NCI-H1105 (cell line): ENCODE measurements around the gene CHRNE.
A peak's percentile ranks its signal among the peaks of the same experiment; 100 is the strongest.
"Not testable (repeated sequence)": the region's sequence is repeated elsewhere in the genome, so short reads cannot be mapped to it uniquely, and the experiment has no call there.

Source experiments
- DNase-seq: peaks from one replicate; lab custom pipeline; 2025; lab: John Stamatoyannopoulos, UW

CHRNE gene

DNA sequence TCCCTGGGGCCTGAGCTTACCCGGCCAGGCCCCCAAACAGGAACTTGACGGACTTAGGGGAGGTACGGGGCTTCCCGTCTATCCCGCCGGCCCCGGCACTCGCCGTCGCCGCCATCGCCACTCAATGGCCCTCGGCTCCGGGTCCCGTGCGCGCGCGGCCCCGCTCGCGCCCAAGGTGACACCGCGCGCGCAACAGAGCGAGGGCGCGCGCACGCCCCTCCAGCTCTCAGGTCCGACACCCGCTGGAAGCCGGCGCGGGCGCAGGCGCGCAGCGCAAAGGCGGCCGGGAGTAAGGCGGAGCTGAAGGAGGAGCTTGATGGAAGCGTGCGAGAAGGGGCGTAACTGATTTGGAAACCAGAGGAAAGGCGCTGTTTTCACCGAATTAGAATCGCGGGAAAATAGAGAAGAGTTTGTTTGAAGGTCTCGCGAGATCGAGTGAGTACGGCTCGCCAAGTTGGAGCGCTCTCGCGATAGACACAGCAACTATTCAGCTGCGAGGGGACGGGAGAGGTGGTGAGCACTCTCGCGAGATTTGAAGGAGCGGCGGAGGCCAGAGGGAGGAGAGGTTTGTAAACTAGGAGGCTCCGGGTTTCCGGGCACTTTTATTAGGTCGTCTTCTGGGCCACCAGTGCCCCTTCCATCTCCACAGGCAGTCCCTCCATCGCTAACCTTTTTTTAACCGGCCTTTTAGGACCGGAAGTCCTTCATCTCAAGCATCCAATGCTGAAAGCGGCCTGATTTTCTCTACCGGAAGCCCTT, 37.1 kb upstream of the CHRNE start, which contains the start of the genes RNF167 and SLC25A11:
TSS of gene RNF167 (plus strand) at position 473 of the 759 bp plus-strand sequence. CDS start 642 bp downstream, outside the sequence.
TSS of gene SLC25A11 (minus strand) at position 251 of the 759 bp plus-strand sequence. CDS start at position 115, 136 bp downstream.
- peak; percentile 99 for DNase-seq

DNA sequence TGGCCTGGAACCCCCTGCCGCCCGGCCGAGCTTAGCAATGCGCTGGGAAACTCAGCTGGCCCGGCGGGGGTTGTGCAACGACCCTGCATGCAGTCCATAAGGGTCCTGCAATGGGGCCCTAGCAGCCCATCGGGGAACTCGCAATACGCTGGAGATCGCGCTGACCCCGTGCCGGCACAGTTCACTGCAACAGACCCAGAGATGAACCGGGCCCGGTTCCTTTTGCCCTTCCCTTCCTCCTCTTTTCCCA, 36.6 kb upstream of the CHRNE start:
- DNase-seq = no peak

DNA sequence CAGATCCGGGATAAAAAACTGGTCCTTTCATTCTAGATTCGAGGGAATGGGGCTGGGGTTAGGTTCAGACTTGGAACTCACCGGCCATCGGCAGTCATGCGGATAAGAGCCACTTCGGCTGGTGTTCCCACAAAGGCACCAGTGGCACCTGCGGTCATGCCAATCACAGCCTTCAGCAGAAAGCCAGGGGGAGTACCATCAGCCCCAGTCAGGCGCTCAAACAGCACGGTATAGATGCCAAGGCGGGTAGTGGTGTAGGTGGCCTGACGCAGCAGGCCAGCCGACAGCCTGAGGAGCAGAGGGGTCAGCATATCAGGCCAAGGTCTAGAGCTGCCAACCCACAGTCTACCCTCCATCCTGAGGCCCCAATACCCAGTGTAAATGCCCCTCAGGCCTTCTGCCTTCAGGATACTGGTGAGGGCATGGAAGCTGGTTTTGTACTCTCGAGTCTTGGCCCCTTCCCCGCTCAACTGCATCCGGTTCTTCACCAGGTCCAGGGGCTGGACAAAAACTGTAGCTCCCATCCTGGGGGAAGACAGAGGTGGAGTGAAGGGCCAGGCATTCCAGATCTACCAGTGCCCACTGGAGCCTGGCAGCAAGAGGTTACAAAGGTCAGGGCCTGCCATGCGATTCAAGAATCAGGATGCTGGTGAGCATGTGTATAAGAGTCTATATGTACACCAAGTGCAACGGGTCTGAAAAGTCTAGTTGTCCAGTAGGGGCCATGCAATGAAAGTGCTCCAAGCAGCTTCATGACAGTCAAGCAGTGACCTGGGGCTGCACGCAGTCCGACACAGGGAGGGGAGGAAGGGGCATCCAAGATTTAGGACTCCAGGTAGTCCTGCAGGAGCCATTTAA, 36.0 kb upstream of the CHRNE start:
- DNase-seq = no peak

DNA sequence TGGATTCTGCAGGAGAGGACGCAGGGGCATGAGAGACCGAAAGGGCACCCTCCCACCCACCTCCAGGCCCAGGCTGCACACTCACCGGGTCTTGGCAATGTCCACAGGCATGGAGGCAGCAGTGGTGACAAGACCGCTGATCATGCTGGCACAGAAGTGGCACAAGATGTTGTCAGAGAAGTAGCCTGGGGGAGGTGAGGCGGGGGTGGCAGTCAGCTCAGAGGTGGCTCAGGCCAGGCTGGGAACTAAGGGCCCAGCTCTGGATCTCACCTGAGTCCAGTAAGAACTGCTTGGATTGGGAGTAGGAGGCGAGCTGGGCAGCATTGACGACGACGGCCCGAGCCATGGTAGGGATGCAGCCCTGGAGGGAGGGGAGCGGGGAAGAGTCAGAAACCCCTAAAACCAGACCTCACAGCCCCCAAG, 35.2 kb upstream of the CHRNE start:
- no peak for DNase-seq

DNA sequence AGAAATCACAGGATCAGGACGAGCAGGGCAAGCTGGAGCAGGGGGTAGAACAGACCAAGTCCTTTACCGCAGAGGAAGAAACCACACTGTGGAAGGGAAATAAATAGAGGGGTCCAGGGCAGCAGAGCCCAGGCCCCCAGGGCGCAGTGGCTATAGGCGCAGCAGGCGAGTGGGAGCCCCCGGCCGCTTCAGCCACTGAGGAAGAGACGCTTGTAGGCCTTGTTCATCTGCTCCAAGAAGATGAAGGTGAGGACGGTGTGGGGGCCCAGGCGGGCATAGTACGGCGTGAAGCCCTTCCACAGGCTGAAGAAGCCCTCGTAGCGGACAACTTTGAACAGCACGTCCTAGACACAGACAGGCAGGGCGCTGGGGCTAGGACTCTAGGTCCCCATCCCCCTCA, 34.7 kb upstream of the CHRNE start:
- DNase-seq = no peak

DNA sequence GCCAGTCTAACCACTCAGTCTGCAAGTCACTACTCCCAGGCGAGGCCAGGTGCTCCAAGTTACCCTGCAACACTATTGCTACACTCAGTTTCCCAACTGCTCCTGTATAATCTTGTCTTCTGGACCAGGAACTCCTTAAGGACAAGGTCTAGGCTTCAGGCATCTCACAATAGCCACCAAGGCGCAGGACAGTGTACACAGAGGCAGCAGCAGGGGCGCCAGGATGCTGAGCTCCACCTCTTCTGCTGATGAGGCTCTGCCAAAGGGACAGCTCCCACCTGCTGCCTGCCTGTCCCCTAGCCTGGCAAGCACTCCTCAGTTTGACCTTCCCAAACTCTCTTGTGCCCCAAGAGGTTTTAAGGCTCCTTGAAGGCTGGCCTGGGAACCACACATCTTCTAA, 33.5 kb upstream of the CHRNE start:
- DNase-seq = no peak

DNA sequence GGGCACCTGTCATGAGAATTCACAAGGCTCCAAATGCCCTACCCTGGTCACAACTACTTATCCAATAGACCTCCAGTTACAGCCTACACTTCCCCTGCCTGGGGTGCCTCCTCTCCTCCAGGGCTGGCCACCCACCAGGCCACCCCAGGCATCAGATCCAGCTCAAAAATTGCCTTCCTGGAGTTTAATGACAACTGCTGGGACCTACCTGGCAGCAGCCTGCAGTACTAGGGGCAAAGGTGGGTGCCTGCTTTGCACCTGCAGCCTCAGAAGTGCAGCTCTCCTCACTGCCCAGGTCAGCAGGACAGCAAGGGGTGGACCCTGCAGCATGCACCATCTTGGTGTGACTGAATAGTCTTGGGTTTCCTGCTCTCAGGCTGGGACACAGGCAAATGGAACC, 32.8 kb upstream of the CHRNE start:
- no peak for DNase-seq

DNA sequence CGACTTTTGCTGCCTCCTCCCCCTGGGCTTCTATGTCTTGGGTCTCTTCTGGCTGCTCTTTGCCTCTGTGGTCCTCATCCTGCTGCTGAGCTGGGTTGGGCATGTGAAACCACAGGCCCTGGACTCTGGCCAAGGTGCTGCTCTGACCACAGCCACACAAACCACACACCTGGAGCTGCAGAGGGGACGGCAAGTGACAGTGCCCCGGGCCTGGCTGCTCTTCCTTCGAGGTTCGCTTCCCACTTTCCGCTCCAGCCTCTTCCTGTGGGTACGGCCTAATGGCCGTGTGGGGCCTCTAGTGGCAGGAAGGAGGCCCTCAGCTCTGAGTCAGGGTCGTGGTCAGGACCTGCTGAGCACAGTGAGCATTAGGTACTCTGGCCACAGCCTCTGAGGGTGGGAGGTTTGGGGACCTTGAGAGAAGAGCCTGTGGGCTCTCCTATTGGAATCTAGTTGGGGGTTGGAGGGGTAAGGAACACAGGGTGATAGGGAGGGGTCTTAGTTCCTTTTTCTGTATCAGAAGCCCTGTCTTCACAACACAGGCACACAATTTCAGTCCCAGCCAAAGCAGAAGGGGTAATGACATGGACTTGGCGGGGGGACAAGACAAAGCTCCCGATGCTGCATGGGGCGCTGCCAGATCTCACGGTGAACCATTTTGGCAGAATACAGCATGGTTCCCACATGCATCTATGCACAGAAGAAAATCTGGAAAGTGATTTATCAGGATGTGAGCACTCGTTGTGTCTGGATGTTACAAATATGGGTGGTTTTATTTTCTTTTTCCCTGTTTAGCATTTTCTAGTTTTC, 31.5 kb upstream of the CHRNE start:
- peak; percentile 19 for DNase-seq

DNA sequence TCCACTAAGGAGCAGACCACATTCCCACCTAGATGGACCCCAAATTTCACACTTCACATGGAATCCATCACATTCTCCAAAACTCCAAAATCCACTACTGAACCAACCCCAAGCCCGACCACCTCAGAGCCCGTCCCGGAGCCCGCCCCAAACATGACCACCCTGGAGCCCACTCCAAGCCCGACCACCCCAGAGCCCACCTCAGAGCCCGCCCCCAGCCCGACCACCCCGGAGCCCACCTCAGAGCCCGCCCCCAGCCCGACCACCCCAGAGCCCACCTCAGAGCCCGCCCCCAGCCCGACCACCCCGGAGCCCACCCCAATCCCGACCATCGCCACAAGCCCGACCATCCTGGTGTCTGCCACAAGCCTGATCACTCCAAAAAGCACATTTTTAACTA, 30.7 kb upstream of the CHRNE start:
- DNase-seq = no peak

DNA sequence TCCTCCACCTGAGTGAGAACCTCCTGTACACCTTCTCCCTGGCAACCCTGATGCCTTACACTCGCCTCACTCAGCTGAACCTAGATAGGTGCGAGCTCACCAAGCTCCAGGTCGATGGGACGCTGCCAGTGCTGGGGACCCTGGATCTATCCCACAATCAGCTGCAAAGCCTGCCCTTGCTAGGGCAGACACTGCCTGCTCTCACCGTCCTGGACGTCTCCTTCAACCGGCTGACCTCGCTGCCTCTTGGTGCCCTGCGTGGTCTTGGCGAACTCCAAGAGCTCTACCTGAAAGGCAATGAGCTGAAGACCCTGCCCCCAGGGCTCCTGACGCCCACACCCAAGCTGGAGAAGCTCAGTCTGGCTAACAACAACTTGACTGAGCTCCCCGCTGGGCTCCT, 29.9 kb upstream of the CHRNE start:
- no peak for DNase-seq

DNA sequence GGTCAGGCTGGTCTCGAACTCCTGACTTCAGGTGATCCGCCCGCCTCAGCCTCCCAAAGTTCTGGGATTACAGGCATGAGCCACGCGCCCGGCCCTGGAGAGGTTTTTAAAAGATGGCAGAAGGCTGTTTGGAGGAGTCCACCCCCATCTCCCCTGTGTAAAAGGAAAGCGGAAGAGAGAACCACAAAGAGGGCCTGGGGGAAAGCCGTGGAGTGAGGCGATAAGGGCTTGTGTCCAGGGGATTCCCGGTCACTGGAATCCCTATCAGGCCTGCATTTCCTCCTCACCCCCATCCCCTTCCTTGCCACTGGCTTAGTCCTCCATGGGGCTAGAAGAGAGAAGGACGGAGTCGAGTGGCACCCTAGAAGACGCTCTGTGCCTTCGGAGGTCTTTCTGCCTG, 29.1 kb upstream of the CHRNE start, which contains the start of gene GP1BA:
TSS of gene GP1BA (plus strand) at position 315 of the 400 bp plus-strand sequence. CDS start 328 bp downstream, outside the sequence.
- no peak for DNase-seq

DNA sequence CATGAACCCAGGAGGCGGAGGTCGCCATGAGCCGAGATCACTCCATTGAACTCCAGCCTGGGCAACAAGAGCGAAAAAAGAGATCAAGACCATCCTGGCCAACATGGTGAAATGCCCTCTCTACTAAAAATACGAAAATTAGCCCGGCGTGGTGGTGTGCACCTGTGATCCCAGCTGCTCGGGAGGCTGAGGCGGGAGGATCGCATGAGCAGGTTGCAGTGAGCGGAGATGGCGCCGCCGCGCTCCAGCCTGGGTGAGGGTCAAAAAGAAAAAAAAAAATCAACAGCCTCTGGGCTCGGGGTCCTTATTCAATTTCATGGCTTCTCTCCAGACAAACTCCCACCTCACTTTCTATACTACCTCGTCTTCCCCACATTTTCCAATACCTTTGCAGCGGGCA, 26.0 kb upstream of the CHRNE start:
- no peak for DNase-seq

DNA sequence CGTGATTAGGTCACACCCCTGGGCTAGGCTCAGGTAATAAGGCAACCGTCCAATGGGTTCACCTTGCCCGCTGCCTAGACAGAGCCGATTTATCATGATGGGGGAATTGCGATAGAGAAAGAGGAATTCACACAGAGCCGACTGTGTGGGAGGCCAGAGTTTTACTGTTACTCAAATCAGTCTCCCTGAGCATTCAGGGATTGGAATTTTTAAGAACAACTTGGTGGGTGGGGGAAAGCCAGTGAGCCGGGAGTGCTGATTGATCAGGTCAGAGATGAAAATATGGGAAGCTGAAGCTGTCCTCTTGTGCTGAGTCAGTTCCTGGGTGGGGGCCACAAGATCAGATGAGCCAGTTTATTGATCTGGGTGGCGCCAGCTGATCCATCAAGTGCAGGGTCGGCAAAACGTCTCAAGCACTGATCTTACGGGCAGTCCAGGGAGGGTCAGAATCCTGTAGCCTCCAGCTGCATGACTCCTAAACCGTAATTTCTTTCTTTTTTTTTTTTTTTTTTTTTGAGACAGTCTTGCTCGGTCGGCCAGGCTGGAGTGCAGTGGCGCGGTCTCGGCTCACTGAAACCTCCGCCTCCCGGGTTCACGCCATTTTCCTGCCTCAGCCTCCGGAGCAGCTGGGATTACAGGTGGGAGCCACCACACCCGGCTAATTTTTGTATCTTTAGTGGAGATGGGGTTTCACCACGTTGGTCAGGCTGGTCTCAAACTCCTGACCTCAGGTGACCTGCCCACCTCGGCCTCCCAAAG, 23.9 kb upstream of the CHRNE start:
- DNase-seq = not testable (repeated sequence)

DNA sequence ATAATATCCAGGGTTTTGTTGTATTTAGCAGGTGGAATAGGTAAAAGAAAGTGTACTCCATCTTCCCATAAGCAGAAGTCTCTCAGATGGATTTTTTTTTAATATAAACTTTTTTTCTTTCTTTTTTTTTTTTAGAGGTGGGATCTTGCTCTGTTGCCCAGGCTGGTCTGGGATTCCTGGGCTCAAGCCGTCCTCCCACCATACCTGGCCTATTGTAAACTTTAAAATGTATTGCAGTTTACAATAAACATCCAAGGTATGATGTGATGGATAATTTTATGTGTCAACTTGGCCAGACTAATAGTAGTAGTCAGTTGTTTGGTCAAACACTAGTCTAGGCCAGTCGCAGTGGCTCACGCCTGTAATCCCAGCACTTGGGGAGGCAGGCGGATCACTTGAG, 18.4 kb upstream of the CHRNE start:
- DNase-seq = no peak

DNA sequence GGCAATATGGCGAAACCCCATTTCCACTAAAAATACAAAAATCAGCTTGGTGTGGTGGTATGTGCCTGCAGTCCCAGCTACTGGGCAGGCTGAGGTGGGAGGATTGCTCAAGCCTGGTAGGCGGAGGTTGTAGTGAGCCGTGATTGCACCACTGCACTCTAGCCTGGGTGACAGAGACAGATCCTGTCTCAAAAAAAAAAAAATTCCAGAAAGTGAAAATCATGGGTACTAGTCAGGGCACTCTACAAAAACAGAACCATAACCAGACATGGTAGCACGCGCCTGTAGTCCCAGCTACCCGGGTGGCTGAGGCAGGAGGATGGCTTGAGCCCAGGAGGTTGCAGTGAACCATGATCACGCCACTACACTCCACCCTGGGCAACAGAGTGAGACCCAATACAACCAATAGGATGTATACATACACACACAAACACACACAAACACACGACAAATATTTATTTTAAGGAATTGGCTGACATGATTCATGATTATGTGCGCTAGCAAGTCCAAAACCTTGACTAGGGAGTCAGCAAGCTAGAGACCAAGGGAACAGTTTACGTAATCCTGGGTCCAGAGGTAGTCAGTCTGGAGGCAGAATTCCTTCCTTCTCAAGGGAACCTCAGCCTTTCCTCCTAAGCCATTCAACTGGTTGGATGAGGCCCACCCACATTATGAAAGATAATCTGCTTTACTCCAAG, 17.6 kb upstream of the CHRNE start:
- DNase-seq = no peak

DNA sequence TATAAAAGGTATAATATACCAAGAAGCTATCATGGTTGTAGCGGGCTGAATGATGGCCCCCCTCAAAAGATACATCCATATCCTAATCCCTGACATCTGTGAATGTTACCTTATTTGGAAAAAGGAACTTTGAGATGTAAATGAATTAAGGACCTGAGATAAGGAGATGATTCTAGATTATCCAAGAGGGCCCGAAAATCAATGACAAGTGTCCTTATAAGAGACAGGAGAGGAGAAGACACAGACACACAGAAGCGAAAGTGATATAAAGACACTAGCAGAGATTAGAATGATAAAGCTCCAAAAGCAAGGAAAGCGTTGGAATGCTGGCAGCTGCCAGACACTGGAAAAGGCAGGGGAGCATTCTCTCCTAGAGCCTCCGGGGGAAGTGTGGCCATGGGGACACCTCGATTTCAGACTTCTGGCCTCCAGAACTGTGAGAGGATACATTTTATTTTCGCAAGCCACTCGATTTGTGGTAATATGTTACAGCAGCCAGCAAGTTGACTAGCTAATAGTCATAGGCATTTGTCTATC, 16.7 kb upstream of the CHRNE start:
- DNase-seq = no peak

DNA sequence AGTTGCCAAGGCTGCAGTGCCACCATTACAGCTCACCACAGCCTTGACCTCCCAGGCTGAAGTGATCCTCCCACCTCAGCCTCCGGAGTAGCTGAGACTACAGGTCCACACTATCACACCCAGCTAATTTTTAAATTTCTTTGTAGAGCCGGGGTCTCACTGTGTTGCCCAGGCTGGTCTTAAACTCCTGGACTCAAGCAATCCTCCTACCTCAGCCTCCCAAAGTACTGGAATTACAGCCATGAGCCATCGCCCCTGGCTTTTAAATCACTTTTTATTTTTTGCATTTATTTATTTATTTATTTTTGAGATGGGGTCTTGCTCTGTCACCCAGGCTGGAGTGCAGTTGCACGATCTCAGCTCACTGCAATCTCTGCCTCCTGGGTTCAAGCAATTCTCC, 11.7 kb upstream of the CHRNE start:
- DNase-seq = not testable (repeated sequence)

DNA sequence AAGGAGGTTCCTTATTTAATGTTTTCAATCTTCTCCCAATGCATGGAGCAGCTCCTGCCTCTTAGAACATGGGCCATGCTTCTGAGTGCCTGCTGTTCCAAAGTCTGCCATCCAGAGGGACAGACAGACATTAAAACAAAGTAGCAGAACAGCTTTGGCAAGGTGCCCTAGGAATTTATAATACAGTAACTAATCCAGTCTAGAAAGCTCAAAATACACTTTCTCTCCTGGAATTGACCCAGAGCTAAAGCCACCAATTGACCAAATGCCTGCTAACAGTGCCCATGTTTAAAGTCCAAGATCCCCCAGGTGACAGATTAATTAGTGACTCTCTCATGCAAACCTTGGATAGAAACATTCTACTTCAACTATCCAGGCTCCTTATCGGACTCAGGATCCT, 11.1 kb upstream of the CHRNE start:
- DNase-seq = no peak

DNA sequence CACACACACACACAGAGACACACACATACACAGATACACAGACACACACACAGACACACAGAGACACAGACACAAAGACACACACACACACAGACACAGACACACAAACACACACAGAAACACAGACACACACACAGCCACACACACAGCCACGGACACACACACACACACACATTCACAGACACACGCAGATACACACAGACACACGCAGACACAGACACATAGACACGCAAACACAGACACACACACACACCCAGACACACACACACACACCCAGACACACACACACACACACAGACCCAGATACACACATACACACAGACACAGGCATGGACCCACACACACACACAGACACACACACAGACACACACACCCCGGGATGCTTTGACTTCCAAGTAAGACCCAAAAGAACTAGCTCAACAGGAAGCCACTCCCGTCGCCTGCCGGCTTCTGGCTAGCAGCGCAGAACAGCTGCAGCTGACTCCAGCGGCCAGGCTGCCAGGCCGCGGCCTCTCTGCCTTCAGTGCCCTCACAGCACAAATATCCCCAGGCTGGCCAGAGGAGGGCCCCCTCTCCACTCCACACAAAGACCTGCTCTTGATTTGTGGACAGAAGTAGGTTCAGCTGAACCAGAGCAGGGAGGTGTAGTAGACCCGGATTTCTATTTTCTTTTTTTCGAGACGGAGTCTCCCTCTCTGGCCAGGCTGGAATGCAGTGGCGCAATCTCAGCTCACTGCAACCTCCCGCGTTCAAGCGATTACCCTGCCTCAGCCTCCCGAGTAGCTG, 6.0 kb upstream of the CHRNE start:
- DNase-seq = peak; percentile 52

DNA sequence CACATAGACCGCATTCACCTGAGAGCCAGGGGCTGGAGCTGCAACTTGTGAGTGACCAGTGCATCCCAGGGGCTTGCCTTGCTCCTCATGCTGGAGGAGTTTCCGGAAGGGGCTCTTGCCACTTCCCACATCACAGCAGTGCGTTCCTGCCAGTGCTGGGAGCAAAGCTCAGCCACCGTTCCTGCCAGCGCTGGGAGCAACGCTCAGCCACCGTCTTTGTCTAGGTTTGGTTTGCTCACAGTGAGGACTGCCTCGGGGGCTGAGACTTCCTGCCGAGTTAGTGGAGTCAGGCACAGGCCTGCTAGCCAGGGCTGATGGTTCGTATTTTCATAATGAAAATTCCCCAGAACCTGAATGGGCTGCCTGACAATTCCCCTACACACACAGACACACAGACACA, 5.4 kb upstream of the CHRNE start:
- no peak for DNase-seq
